Parathyroid adenoma (tissue), 2 donors: ENCODE measurements around the gene HDDC2.

Source experiments
- H2AFZ ChIP-seq: fragments of 300-600 bp; sonication (generic); one replicate; pipeline ENCODE4 v1.7.0; 2017; ENCODE audit warnings: antibody characterized with exemption, mild to moderate bottlenecking
- H3K27ac ChIP-seq: fragments of 300-600 bp; sonication (generic); one replicate; pipeline ENCODE4 v1.7.0; 2017
- H3K27me3 ChIP-seq: fragments of 300-600 bp; sonication (generic); one replicate; pipeline ENCODE4 v1.7.0; 2017; ENCODE audit warnings: low read length; ENCODE audit not compliant: control insufficient read depth, insufficient read depth
- H3K36me3 ChIP-seq: fragments of 300-600 bp; sonication (generic); one replicate; pipeline ENCODE4 v1.7.0; 2017; ENCODE audit warnings: low read length; ENCODE audit not compliant: control insufficient read depth, insufficient read depth
- H3K4me1 ChIP-seq: fragments of 300-600 bp; sonication (generic); one replicate; pipeline ENCODE4 v1.7.0; 2017; ENCODE audit warnings: control low read depth
- H3K4me2 ChIP-seq: fragments of 300-600 bp; sonication (generic); one replicate; pipeline ENCODE4 v1.7.0; 2017; ENCODE audit warnings: low read length
- H3K4me3 ChIP-seq: fragments of 300-600 bp; sonication (generic); one replicate; pipeline ENCODE4 v1.7.0; 2017; ENCODE audit warnings: low read depth, low read length
- H3K79me2 ChIP-seq: fragments of 300-600 bp; sonication (generic); one replicate; pipeline ENCODE4 v1.7.0; 2017; ENCODE audit warnings: control low read depth
- H3K9ac ChIP-seq: fragments of 300-600 bp; sonication (generic); one replicate; pipeline ENCODE4 v1.7.0; 2017; ENCODE audit warnings: mild to moderate bottlenecking
- H3K9me3 ChIP-seq: fragments of 300-600 bp; sonication (generic); one replicate; pipeline ENCODE4 v1.7.0; 2017; ENCODE audit warnings: low read length; ENCODE audit not compliant: control insufficient read depth
- TF ChIP-seq, protein P1 (sequence below): fragments of 300-600 bp; sonication (generic); IDR thresholded peaks from one replicate; pipeline ENCODE4 v1.7.0; 2017; ENCODE audit warnings: antibody characterized with exemption, mild to moderate bottlenecking
- donor health status: primary hyperparathyroidism.

HDDC2 gene

DNA sequence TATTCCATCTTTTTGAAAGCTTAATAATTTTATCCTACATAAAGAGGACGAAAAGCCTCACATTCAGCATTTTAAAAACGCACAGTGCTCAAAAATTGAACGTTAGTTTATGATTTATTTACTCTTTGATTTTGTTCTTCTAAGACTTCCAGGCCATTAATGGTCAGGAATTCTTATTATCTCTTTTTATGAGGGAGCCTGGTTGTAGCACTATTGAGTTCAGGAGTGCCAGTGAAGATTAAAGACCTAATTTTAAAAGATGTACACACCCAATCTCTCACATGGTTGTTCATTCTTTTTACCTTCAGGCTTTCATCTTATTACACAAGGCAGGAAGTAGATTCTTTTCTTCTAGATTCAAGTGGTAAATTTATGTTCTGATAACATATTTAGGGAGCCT is 68.6 kb downstream of the HDDC2 start:
- Histone ChIP-seq H3K27ac (no peak overlapping the region), H3K36me3 (no peaks in the 10 kb centered on the region), H3K9me3 (no peaks in the 10 kb centered on the region), H3K4me3 (no peak overlapping the region), H3K4me1 (no peaks in the 10 kb centered on the region), H3K4me2 (no peak overlapping the region), H2AFZ (no peak overlapping the region), H3K9ac (no peak overlapping the region), H3K27me3 (no peaks in the 10 kb centered on the region), H3K79me2 (no peaks in the 10 kb centered on the region)
- TF ChIP-seq, protein P1, sequence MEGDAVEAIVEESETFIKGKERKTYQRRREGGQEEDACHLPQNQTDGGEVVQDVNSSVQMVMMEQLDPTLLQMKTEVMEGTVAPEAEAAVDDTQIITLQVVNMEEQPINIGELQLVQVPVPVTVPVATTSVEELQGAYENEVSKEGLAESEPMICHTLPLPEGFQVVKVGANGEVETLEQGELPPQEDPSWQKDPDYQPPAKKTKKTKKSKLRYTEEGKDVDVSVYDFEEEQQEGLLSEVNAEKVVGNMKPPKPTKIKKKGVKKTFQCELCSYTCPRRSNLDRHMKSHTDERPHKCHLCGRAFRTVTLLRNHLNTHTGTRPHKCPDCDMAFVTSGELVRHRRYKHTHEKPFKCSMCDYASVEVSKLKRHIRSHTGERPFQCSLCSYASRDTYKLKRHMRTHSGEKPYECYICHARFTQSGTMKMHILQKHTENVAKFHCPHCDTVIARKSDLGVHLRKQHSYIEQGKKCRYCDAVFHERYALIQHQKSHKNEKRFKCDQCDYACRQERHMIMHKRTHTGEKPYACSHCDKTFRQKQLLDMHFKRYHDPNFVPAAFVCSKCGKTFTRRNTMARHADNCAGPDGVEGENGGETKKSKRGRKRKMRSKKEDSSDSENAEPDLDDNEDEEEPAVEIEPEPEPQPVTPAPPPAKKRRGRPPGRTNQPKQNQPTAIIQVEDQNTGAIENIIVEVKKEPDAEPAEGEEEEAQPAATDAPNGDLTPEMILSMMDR: no peak

DNA sequence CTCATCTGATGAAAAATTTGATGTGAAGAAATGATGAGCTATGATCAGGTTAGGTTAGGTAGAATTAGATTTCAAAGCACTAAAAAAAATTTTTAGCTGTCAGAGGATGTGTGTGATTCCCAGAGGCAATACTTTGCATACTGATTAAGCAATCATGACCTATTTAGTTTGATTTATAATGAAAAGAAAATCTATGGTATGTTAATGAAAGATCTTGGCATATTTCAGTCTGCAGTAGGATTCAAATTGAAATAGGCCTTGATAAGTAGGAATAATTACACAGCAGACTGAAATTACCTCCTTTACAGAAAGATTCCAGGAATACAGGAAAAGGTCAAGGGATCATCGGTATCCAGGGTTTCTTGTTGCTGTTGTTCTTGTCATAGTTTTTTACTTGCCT is 69.3 kb downstream of the HDDC2 start:
- H3K4me2 ChIP-seq: no peak overlapping the region
- H2AFZ ChIP-seq: no peak overlapping the region
- H3K79me2 ChIP-seq: no peaks in the 10 kb centered on the region
- H3K27ac ChIP-seq: no peak overlapping the region
- no peaks in the 10 kb centered on the region for H3K27me3 ChIP-seq
- no peaks in the 10 kb centered on the region for H3K4me1 ChIP-seq
- H3K36me3 ChIP-seq: no peaks in the 10 kb centered on the region
- no peaks in the 10 kb centered on the region for H3K9me3 ChIP-seq
- H3K4me3 ChIP-seq: no peak overlapping the region
- TF ChIP-seq, protein P1: no peak
- no peak overlapping the region for H3K9ac ChIP-seq

DNA sequence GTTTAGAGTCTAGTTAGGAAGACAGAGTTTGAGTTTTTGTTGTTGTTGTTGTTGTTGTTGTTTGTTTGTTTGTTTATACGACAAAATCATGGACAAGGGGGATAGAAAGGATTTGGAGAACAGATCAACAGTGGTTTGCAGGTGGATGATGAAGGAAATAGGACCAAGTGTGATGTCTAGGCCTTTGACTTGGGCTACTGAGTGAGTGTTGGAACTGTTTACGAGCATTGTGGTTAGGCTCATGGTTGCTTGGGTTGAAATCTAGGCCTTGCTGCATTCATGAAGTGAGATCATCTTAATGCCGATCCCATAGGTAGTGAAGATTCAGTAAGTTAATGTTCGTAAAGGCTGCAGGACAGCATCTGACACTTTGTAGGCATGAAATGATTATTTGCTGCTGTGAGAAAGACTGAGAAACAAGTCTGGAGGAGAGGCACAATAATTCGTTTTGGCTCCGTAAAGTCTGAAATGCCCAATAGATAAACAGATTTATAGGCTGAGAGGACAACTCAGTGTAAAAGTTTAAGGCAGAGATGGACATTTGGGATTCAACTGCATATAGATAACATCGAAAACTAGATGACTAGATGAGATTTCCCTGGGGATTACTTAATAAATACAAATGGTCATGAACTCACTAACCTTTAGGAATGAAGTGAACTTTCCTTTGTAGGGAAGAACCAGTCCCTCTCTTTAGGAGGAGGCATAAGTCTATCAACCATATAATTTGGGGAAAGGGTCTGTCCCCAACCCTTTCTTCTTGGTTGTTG is 70.0 kb downstream of the HDDC2 start:
- no peak overlapping the region for H3K4me2 ChIP-seq
- no peak overlapping the region for H2AFZ ChIP-seq
- H3K27ac ChIP-seq: no peak overlapping the region
- no peaks in the 10 kb centered on the region for H3K27me3 ChIP-seq
- H3K4me1 ChIP-seq: no peaks in the 10 kb centered on the region
- no peaks in the 10 kb centered on the region for H3K9me3 ChIP-seq
- H3K9ac ChIP-seq: no peak overlapping the region
- no peak overlapping the region for H3K4me3 ChIP-seq
- H3K36me3 ChIP-seq: no peaks in the 10 kb centered on the region
- TF ChIP-seq, protein P1: no peak
- no peaks in the 10 kb centered on the region for H3K79me2 ChIP-seq

DNA sequence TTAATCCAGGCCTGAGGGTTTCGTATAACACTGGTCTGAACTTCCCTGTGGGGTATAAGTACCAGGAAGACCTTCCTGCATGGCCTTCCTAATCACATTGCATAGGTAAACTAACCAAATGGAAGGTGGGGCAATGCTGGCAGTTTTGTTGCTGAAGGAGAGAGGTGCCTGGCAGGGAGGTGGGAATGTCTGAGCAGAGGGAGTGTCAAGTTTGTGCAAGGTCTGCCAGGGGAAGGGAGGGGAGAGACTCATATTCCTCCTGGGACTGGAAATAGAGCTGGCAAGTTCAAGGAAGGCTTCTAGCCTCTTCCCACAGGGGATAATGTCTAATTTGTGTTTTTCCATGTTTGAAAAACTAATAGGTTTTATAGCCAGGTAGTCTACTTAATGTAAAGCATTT is 70.6 kb downstream of the HDDC2 start:
- H3K4me3 ChIP-seq: no peak overlapping the region
- no peaks in the 10 kb centered on the region for H3K4me1 ChIP-seq
- no peaks in the 10 kb centered on the region for H3K79me2 ChIP-seq
- no peaks in the 10 kb centered on the region for H3K9me3 ChIP-seq
- no peak overlapping the region for H3K4me2 ChIP-seq
- no peaks in the 10 kb centered on the region for H3K36me3 ChIP-seq
- no peak overlapping the region for H3K9ac ChIP-seq
- TF ChIP-seq, protein P1: no peak
- H3K27ac ChIP-seq: no peak overlapping the region
- H2AFZ ChIP-seq: no peak overlapping the region
- H3K27me3 ChIP-seq: no peaks in the 10 kb centered on the region

DNA sequence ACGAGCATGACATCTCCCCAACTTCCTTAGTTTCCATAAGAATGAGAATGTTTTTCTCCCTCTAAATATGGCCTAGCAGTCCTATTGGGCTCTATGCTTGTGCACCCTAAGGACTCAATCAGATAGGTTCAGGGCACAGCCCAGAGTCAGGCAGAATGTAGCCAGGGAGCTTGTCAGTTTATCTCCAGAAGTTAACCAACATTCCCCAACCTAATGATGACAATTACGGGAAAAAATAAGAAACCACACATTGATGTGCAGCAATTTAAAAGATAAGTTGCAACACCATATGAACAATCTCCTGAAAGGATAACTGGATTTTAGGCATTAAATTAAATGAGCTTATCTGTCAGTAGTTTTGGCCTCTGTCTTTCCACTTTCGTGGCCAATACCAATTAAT is 71.1 kb downstream of the HDDC2 start:
- H2AFZ ChIP-seq: no peak overlapping the region
- no peaks in the 10 kb centered on the region for H3K79me2 ChIP-seq
- no peak overlapping the region for H3K4me2 ChIP-seq
- no peak overlapping the region for H3K4me3 ChIP-seq
- no peak overlapping the region for H3K9ac ChIP-seq
- no peaks in the 10 kb centered on the region for H3K36me3 ChIP-seq
- no peaks in the 10 kb centered on the region for H3K4me1 ChIP-seq
- H3K27me3 ChIP-seq: no peaks in the 10 kb centered on the region
- H3K27ac ChIP-seq: no peak overlapping the region
- TF ChIP-seq, protein P1: no peak
- no peaks in the 10 kb centered on the region for H3K9me3 ChIP-seq
